ENCODE measurements around the gene CD8B2.
"Not testable (repeated sequence)": the region's sequence is repeated elsewhere in the genome, so short reads cannot be mapped to it uniquely, and the experiment has no call there.

Gene CD8B2

GRCh38 chr2:106498549-106498948 lies 11.4 kb downstream of the CD8B2 start:
- not testable (repeated sequence) for H3K79me1 ChIP-seq (ENCODE audit: low read length); H2BK120ac ChIP-seq (ENCODE audit: low read depth, low read length); H2BK15ac ChIP-seq (replicated peaks; ENCODE audit: low read depth); H3K36me3 ChIP-seq (ENCODE audit: control insufficient read depth, insufficient read depth, low read length); H4K8ac ChIP-seq (ENCODE audit: low read depth, low read length); H3K4ac ChIP-seq (ENCODE audit: low read depth, low read length); H4K5ac ChIP-seq (ENCODE audit: low read length); DNase-seq; H3K27me3 ChIP-seq (ENCODE audit: insufficient read depth, low read length, poor library complexity); H3K9ac ChIP-seq (ENCODE audit: low read length); H3K4me2 ChIP-seq (ENCODE audit: low read length); H3K23ac ChIP-seq (ENCODE audit: low read length); H3K56ac ChIP-seq (ENCODE audit: low read length); H3K18ac ChIP-seq (ENCODE audit: low read length); H3K27ac ChIP-seq (ENCODE audit: low read depth, low read length); H3K4me1 ChIP-seq (ENCODE audit: control insufficient read depth, low read depth, low read length); H2AK5ac ChIP-seq (ENCODE audit: low read length); H3K4me3 ChIP-seq (ENCODE audit: low read length); H2BK5ac ChIP-seq (ENCODE audit: low read length); H3K79me2 ChIP-seq (ENCODE audit: control insufficient read depth, insufficient read depth, low read length)
- WGBS (ENCODE audit: extremely low coverage, insufficient coverage, low lambda C conversion rate) = no CpG with 5 or more reads among the region's 1 CpG

GRCh38 chr2:106500350-106500749 lies 13.2 kb downstream of the CD8B2 start:
- H2BK120ac ChIP-seq (ENCODE audit: low read depth, low read length); H3K4me3 ChIP-seq (ENCODE audit: low read length); DNase-seq; H2AK5ac ChIP-seq (ENCODE audit: low read length); H3K27ac ChIP-seq (ENCODE audit: low read depth, low read length); H2BK5ac ChIP-seq (ENCODE audit: low read length); H3K23ac ChIP-seq (ENCODE audit: low read length); H3K9ac ChIP-seq (ENCODE audit: low read length); H3K56ac ChIP-seq (ENCODE audit: low read length); H3K4me2 ChIP-seq (ENCODE audit: low read length); H3K79me2 ChIP-seq (ENCODE audit: control insufficient read depth, insufficient read depth, low read length); H3K4me1 ChIP-seq (ENCODE audit: control insufficient read depth, low read depth, low read length); H3K36me3 ChIP-seq (ENCODE audit: control insufficient read depth, insufficient read depth, low read length); H4K8ac ChIP-seq (ENCODE audit: low read depth, low read length); H3K18ac ChIP-seq (ENCODE audit: low read length); H2BK15ac ChIP-seq (replicated peaks; ENCODE audit: low read depth); H3K79me1 ChIP-seq (ENCODE audit: low read length); H3K4ac ChIP-seq (ENCODE audit: low read depth, low read length); H4K5ac ChIP-seq (ENCODE audit: low read length); H3K27me3 ChIP-seq (ENCODE audit: insufficient read depth, low read length, poor library complexity): not testable (repeated sequence)
- WGBS (ENCODE audit: extremely low coverage, insufficient coverage, low lambda C conversion rate) = no CpG with 5 or more reads among the region's 7 CpGs

- not testable (repeated sequence) for H3K27ac ChIP-seq (ENCODE audit: low read depth, low read length); H3K56ac ChIP-seq (ENCODE audit: low read length); DNase-seq; H2BK120ac ChIP-seq (ENCODE audit: low read depth, low read length); H3K36me3 ChIP-seq (ENCODE audit: control insufficient read depth, insufficient read depth, low read length); H4K8ac ChIP-seq (ENCODE audit: low read depth, low read length); H2AK5ac ChIP-seq (ENCODE audit: low read length); H3K4me3 ChIP-seq (ENCODE audit: low read length); H4K5ac ChIP-seq (ENCODE audit: low read length); H3K27me3 ChIP-seq (ENCODE audit: insufficient read depth, low read length, poor library complexity); H3K4ac ChIP-seq (ENCODE audit: low read depth, low read length); H3K79me1 ChIP-seq (ENCODE audit: low read length); H3K4me1 ChIP-seq (ENCODE audit: control insufficient read depth, low read depth, low read length); H2BK5ac ChIP-seq (ENCODE audit: low read length); H3K4me2 ChIP-seq (ENCODE audit: low read length); H3K9ac ChIP-seq (ENCODE audit: low read length); H3K79me2 ChIP-seq (ENCODE audit: control insufficient read depth, insufficient read depth, low read length); H3K18ac ChIP-seq (ENCODE audit: low read length); H2BK15ac ChIP-seq (replicated peaks; ENCODE audit: low read depth); H3K23ac ChIP-seq (ENCODE audit: low read length)
- no CpG with 5 or more reads among the region's 8 CpGs for WGBS (ENCODE audit: extremely low coverage, insufficient coverage, low lambda C conversion rate)
Observed at GRCh38 chr2:106502351-106502750, 15.2 kb downstream of the CD8B2 start.

GRCh38 chr2:106504192-106504591 lies 17.0 kb downstream of the CD8B2 start:
- not testable (repeated sequence) for H3K56ac ChIP-seq (ENCODE audit: low read length); H3K4me3 ChIP-seq (ENCODE audit: low read length); H4K5ac ChIP-seq (ENCODE audit: low read length); H3K27me3 ChIP-seq (ENCODE audit: insufficient read depth, low read length, poor library complexity); H4K8ac ChIP-seq (ENCODE audit: low read depth, low read length); H2BK5ac ChIP-seq (ENCODE audit: low read length); H2AK5ac ChIP-seq (ENCODE audit: low read length); H3K4me1 ChIP-seq (ENCODE audit: control insufficient read depth, low read depth, low read length); H3K9ac ChIP-seq (ENCODE audit: low read length); DNase-seq; H3K79me1 ChIP-seq (ENCODE audit: low read length); H3K23ac ChIP-seq (ENCODE audit: low read length); H3K4me2 ChIP-seq (ENCODE audit: low read length); H3K79me2 ChIP-seq (ENCODE audit: control insufficient read depth, insufficient read depth, low read length); H3K4ac ChIP-seq (ENCODE audit: low read depth, low read length); H3K18ac ChIP-seq (ENCODE audit: low read length); H3K36me3 ChIP-seq (ENCODE audit: control insufficient read depth, insufficient read depth, low read length); H2BK15ac ChIP-seq (replicated peaks; ENCODE audit: low read depth); H3K27ac ChIP-seq (ENCODE audit: low read depth, low read length); H2BK120ac ChIP-seq (ENCODE audit: low read depth, low read length)
- WGBS (ENCODE audit: extremely low coverage, insufficient coverage, low lambda C conversion rate) = no CpG with 5 or more reads among the region's 11 CpGs

- H4K5ac ChIP-seq (ENCODE audit: low read length); H3K36me3 ChIP-seq (ENCODE audit: control insufficient read depth, insufficient read depth, low read length); H3K4me3 ChIP-seq (ENCODE audit: low read length); H2BK5ac ChIP-seq (ENCODE audit: low read length); H3K18ac ChIP-seq (ENCODE audit: low read length); H3K9ac ChIP-seq (ENCODE audit: low read length); H2BK120ac ChIP-seq (ENCODE audit: low read depth, low read length); H3K79me2 ChIP-seq (ENCODE audit: control insufficient read depth, insufficient read depth, low read length); H3K4me1 ChIP-seq (ENCODE audit: control insufficient read depth, low read depth, low read length); H3K56ac ChIP-seq (ENCODE audit: low read length); H2AK5ac ChIP-seq (ENCODE audit: low read length); H2BK15ac ChIP-seq (replicated peaks; ENCODE audit: low read depth); DNase-seq; H3K23ac ChIP-seq (ENCODE audit: low read length); H3K27ac ChIP-seq (ENCODE audit: low read depth, low read length); H3K4ac ChIP-seq (ENCODE audit: low read depth, low read length); H3K27me3 ChIP-seq (ENCODE audit: insufficient read depth, low read length, poor library complexity); H4K8ac ChIP-seq (ENCODE audit: low read depth, low read length); H3K79me1 ChIP-seq (ENCODE audit: low read length); H3K4me2 ChIP-seq (ENCODE audit: low read length): not testable (repeated sequence)
- no CpG with 5 or more reads among the region's 4 CpGs for WGBS (ENCODE audit: extremely low coverage, insufficient coverage, low lambda C conversion rate)
Observed at GRCh38 chr2:106504787-106505186, 17.6 kb downstream of the CD8B2 start.

- not testable (repeated sequence) for H3K27me3 ChIP-seq (ENCODE audit: insufficient read depth, low read length, poor library complexity); H3K79me1 ChIP-seq (ENCODE audit: low read length); H2BK5ac ChIP-seq (ENCODE audit: low read length); H3K36me3 ChIP-seq (ENCODE audit: control insufficient read depth, insufficient read depth, low read length); DNase-seq; H3K27ac ChIP-seq (ENCODE audit: low read depth, low read length); H4K5ac ChIP-seq (ENCODE audit: low read length); H2BK120ac ChIP-seq (ENCODE audit: low read depth, low read length); H2AK5ac ChIP-seq (ENCODE audit: low read length); H3K4me1 ChIP-seq (ENCODE audit: control insufficient read depth, low read depth, low read length); H2BK15ac ChIP-seq (replicated peaks; ENCODE audit: low read depth); H3K18ac ChIP-seq (ENCODE audit: low read length); H3K4ac ChIP-seq (ENCODE audit: low read depth, low read length); H3K56ac ChIP-seq (ENCODE audit: low read length); H3K79me2 ChIP-seq (ENCODE audit: control insufficient read depth, insufficient read depth, low read length); H4K8ac ChIP-seq (ENCODE audit: low read depth, low read length); H3K9ac ChIP-seq (ENCODE audit: low read length); H3K4me2 ChIP-seq (ENCODE audit: low read length); H3K4me3 ChIP-seq (ENCODE audit: low read length); H3K23ac ChIP-seq (ENCODE audit: low read length)
- no CpG with 5 or more reads among the region's 9 CpGs for WGBS (ENCODE audit: extremely low coverage, insufficient coverage, low lambda C conversion rate)
Observed at GRCh38 chr2:106506002-106506687, 19.0 kb downstream of the CD8B2 start.
